Mesendoderm (in vitro differentiated cells): Measurements from ENCODE around the gene CDRT15.

Source experiments
- DNase-seq: peaks from one replicate; pipeline ENCODE4 v3.0.0; 2013
- H2AK5ac ChIP-seq: 2 replicates; pipeline ENCODE4 v1.6.1; 2013; ENCODE audit warnings: low read length, inconsistent platforms
- H2BK120ac ChIP-seq: 2 replicates; pipeline ENCODE4 v1.6.1; 2013; ENCODE audit warnings: low read depth, mild to moderate bottlenecking, low read length, moderate library complexity, mixed read lengths
- H2BK15ac ChIP-seq: replicated peaks from 2 replicates; pipeline ENCODE4 v1.6.1; 2013; ENCODE audit warnings: low read depth, mild to moderate bottlenecking, moderate library complexity
- H2BK5ac ChIP-seq: 2 replicates; pipeline ENCODE4 v1.6.1; 2013; ENCODE audit warnings: low read length, inconsistent platforms
- H3K18ac ChIP-seq: 2 replicates; pipeline ENCODE4 v1.6.1; 2013; ENCODE audit warnings: mild to moderate bottlenecking, low read length, mixed read lengths
- H3K23ac ChIP-seq: one replicate; pipeline ENCODE4 v1.6.1; 2013; ENCODE audit warnings: low read length
- H3K27ac ChIP-seq: 2 replicates; pipeline ENCODE4 v1.5.1; 2013; ENCODE audit warnings: low read depth, mild to moderate bottlenecking, inconsistent platforms, low read length, moderate library complexity
- H3K27me3 ChIP-seq: 2 replicates; pipeline ENCODE4 v1.6.1; 2013; ENCODE audit warnings: low read length, control low read depth, mild to moderate bottlenecking, inconsistent platforms; ENCODE audit not compliant: insufficient read depth, poor library complexity
- H3K36me3 ChIP-seq: 2 replicates; pipeline ENCODE4 v1.6.1; 2013; ENCODE audit warnings: low read length, inconsistent platforms; ENCODE audit not compliant: control insufficient read depth, insufficient read depth
- H3K4ac ChIP-seq: one replicate; pipeline ENCODE4 v1.6.1; 2013; ENCODE audit warnings: low read depth, mild to moderate bottlenecking, low read length, moderate library complexity
- H3K4me1 ChIP-seq: 2 replicates; pipeline ENCODE4 v1.6.1; 2013; ENCODE audit warnings: low read depth, low read length, inconsistent platforms; ENCODE audit not compliant: control insufficient read depth
- H3K4me2 ChIP-seq: 2 replicates; pipeline ENCODE4 v1.6.1; 2013; ENCODE audit warnings: low read length
- H3K4me3 ChIP-seq: 2 replicates; pipeline ENCODE4 v1.5.1; 2013; ENCODE audit warnings: mild to moderate bottlenecking, low read length
- H3K56ac ChIP-seq: one replicate; pipeline ENCODE4 v1.6.1; 2013; ENCODE audit warnings: low read length
- H3K79me1 ChIP-seq: 2 replicates; pipeline ENCODE4 v1.6.1; 2013; ENCODE audit warnings: low read length, inconsistent platforms
- H3K79me2 ChIP-seq: 2 replicates; pipeline ENCODE4 v1.6.1; 2013; ENCODE audit warnings: mild to moderate bottlenecking, low read length; ENCODE audit not compliant: control insufficient read depth, insufficient read depth
- H3K9ac ChIP-seq: 2 replicates; pipeline ENCODE4 v1.6.1; 2013; ENCODE audit warnings: low read length, inconsistent platforms
- H4K5ac ChIP-seq: one replicate; pipeline ENCODE4 v1.6.1; 2013; ENCODE audit warnings: low read length
- H4K8ac ChIP-seq: one replicate; pipeline ENCODE4 v1.6.1; 2013; ENCODE audit warnings: low read depth, mild to moderate bottlenecking, control low read depth, low read length, moderate library complexity
- WGBS: extraction: QIAGEN DNeasy Blood & Tissue Kit; methylation state at CpG from one replicate; pipeline ENCODE4 v1.1.7; 2013; ENCODE audit warnings: low lambda C conversion rate, missing lambda C conversion rate; ENCODE audit not compliant: insufficient coverage; ENCODE audit errors: extremely low coverage; 5-methylcytosine and 5-hydroxymethylcytosine counted together

Gene CDRT15

DNA sequence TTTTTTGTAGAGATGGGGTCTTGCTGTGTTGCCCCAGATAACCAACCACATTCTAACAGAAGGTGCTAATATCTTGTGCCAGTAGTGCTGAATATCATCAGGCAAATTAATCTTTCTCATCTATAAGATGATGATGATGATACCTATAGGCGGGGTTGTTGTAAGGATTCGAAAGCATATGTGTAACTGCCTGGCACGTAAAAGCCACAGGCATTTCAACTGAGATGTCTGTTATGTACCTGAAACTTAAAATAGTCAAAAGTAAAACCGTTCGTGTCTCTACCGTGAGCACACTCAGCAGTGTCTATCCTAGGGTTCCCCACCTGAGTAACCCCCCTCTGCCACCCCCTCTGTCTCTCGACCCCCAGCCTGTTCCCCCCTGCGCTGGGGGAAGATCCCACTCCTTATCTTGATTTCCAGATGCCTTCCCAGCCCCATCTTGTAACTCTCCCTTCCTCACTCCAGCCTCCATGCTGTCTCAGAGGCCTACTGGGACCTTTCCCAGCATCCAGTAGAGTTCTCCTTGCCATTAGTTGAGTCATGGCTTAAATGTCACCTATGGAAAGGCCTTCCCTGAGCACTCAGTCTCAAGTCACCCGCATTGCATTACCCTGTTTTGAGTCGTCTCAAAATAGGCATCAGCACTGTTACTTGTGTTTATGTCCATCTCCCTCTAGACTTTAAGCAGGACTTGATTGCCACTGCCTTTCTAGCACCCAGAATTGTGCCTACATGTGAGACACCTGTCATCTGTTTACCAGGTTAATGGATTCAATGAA, 34.1 kb downstream of the CDRT15 start:
- no peak overlapping the region for H3K18ac ChIP-seq
- no peak overlapping the region for H4K5ac ChIP-seq
- no CpG with 5 or more reads among the region's 10 CpGs for WGBS
- no peak overlapping the region for H3K9ac ChIP-seq
- H3K23ac ChIP-seq: no peak overlapping the region
- no peak overlapping the region for H3K4ac ChIP-seq
- H4K8ac ChIP-seq: no peak overlapping the region
- H3K56ac ChIP-seq: no peak overlapping the region
- no peak overlapping the region for H2AK5ac ChIP-seq
- DNase-seq: no peak
- no peak overlapping the region for H2BK120ac ChIP-seq
- no peak overlapping the region for H3K27ac ChIP-seq
- H3K4me2 ChIP-seq: no peak overlapping the region
- H3K27me3 ChIP-seq: no peaks in the 10 kb centered on the region
- no peak overlapping the region for H2BK15ac ChIP-seq
- no peak overlapping the region for H3K4me3 ChIP-seq
- H3K79me2 ChIP-seq: no peaks in the 10 kb centered on the region
- H3K79me1 ChIP-seq: no peaks in the 10 kb centered on the region
- H2BK5ac ChIP-seq: no peak overlapping the region
- no peaks in the 10 kb centered on the region for H3K4me1 ChIP-seq
- no peaks in the 10 kb centered on the region for H3K36me3 ChIP-seq

DNA sequence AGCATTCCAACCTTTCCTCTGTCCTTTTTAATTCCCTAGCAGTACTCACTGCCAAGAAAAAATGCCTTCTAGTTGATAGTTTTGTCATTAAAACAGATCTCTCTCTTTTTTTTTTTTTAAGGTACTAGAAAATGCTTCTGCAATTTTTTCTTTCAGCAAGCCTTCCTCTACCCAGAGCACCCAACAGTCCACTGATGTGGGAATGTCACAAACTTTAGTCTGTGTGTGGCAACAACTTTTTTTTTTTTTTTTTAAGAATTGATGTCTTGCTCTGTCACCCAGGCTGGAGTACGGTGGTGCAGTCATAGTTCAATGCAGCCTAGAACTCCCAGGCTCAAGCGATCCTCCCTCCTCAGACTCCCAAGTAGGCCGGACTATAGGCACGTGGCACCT, 34.7 kb downstream of the CDRT15 start:
- Histone ChIP-seq H4K5ac (no peak overlapping the region), H2BK5ac (no peak overlapping the region), H3K23ac (no peak overlapping the region), H2AK5ac (no peak overlapping the region), H3K79me1 (no peaks in the 10 kb centered on the region), H3K79me2 (no peaks in the 10 kb centered on the region), H2BK120ac (no peak overlapping the region), H3K4me2 (no peak overlapping the region), H3K4me3 (no peak overlapping the region), H3K4me1 (no peaks in the 10 kb centered on the region), H3K56ac (no peak overlapping the region), H3K4ac (no peak overlapping the region), H3K27me3 (no peaks in the 10 kb centered on the region), H3K27ac (no peak overlapping the region), H3K18ac (no peak overlapping the region), H3K36me3 (no peaks in the 10 kb centered on the region), H2BK15ac (no peak overlapping the region), H3K9ac (no peak overlapping the region), H4K8ac (no peak overlapping the region)
- no CpG with 5 or more reads among the region's 4 CpGs for WGBS
- DNase-seq: no peak

GRCh38 chr17:14201021-14201987, 35.4 kb downstream of the CDRT15 start:
- Histone ChIP-seq H3K79me2 (no peaks in the 10 kb centered on the region), H3K4me3 (no peak overlapping the region), H3K9ac (no peak overlapping the region), H3K4me2 (no peak overlapping the region), H3K27ac (no peak overlapping the region), H3K23ac (no peak overlapping the region), H3K36me3 (no peaks in the 10 kb centered on the region), H2AK5ac (no peak overlapping the region), H3K27me3 (no peaks in the 10 kb centered on the region), H2BK120ac (no peak overlapping the region), H2BK5ac (no peak overlapping the region), H4K8ac (no peak overlapping the region), H3K18ac (no peak overlapping the region), H2BK15ac (no peak overlapping the region), H3K4ac (no peak overlapping the region), H3K56ac (no peak overlapping the region), H3K4me1 (no peaks in the 10 kb centered on the region), H3K79me1 (no peaks in the 10 kb centered on the region), H4K5ac (no peak overlapping the region)
- whole genome bisulfite sequencing: no CpG with 5 or more reads among the region's 10 CpGs
- DNase-seq: no peak

- H3K36me3 ChIP-seq: no peaks in the 10 kb centered on the region
- H3K4me2 ChIP-seq: no peak overlapping the region
- H3K79me1 ChIP-seq: no peaks in the 10 kb centered on the region
- H4K5ac ChIP-seq: no peak overlapping the region
- no peak overlapping the region for H3K23ac ChIP-seq
- no peak overlapping the region for H3K56ac ChIP-seq
- no peak overlapping the region for H2BK15ac ChIP-seq
- H3K4me3 ChIP-seq: no peak overlapping the region
- DNase-seq: no peak
- WGBS: no CpG with 5 or more reads among the region's 4 CpGs
- no peaks in the 10 kb centered on the region for H3K27me3 ChIP-seq
- no peak overlapping the region for H2BK5ac ChIP-seq
- no peak overlapping the region for H3K4ac ChIP-seq
- H2BK120ac ChIP-seq: no peak overlapping the region
- H3K79me2 ChIP-seq: no peaks in the 10 kb centered on the region
- no peak overlapping the region for H3K9ac ChIP-seq
- no peaks in the 10 kb centered on the region for H3K4me1 ChIP-seq
- H2AK5ac ChIP-seq: no peak overlapping the region
- H4K8ac ChIP-seq: no peak overlapping the region
- no peak overlapping the region for H3K27ac ChIP-seq
- no peak overlapping the region for H3K18ac ChIP-seq
Measured at GRCh38 chr17:14200354-14200753, 36.3 kb downstream of the CDRT15 start.

DNA sequence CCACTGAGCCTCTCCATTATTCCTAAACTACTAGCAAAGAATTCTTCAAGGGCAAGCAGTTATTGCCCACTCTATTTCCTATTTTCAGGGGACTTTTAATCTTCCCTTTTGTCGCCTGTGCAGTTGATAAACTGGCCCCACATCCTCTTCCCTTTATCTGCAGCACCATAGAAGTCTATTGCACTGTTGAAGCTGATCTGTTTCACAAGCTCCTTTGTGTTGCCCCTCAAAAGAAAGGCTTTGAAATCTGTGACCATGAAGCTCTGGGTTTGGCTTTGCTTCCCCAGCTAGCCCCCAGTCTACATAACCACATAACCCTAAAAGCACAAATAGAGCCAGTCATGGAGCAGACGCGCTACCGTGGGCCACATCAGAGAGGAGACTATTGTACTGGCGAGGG, 37.1 kb downstream of the CDRT15 start:
- H2BK120ac ChIP-seq: no peak overlapping the region
- no peak overlapping the region for H3K4me2 ChIP-seq
- DNase-seq: no peak
- H4K5ac ChIP-seq: no peak overlapping the region
- H3K79me1 ChIP-seq: no peaks in the 10 kb centered on the region
- H3K4ac ChIP-seq: no peak overlapping the region
- no CpG with 5 or more reads among the region's 5 CpGs for WGBS
- H3K79me2 ChIP-seq: no peaks in the 10 kb centered on the region
- H3K9ac ChIP-seq: no peak overlapping the region
- no peaks in the 10 kb centered on the region for H3K36me3 ChIP-seq
- no peak overlapping the region for H2BK5ac ChIP-seq
- no peak overlapping the region for H3K27ac ChIP-seq
- no peak overlapping the region for H3K23ac ChIP-seq
- H2BK15ac ChIP-seq: no peak overlapping the region
- no peak overlapping the region for H4K8ac ChIP-seq
- H2AK5ac ChIP-seq: no peak overlapping the region
- H3K18ac ChIP-seq: no peak overlapping the region
- no peak overlapping the region for H3K56ac ChIP-seq
- no peaks in the 10 kb centered on the region for H3K4me1 ChIP-seq
- H3K4me3 ChIP-seq: no peak overlapping the region
- no peaks in the 10 kb centered on the region for H3K27me3 ChIP-seq
